ENCODE data around the gene R3HDM2.

DNA sequence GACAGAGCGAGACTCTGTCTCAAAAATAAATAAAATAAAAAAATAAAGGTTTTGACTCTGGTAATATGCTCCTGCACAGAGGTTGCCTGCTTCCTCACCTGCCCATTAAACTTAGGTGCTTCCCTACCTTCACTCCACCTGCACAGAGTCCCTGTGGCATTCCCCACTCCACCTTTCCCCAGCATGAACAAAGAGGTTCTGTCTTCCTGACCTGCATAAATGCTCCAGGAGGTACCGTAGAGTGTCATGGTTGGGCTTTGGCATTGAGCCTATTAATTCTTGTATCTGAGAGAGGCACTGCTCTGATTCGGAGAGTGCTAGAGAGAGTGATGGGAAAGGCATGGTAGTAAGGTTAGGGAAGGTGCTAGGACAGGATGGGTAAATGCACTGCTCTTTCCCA, 42.5 kb upstream of the R3HDM2 start:
- TF ChIP-seq, protein P1, sequence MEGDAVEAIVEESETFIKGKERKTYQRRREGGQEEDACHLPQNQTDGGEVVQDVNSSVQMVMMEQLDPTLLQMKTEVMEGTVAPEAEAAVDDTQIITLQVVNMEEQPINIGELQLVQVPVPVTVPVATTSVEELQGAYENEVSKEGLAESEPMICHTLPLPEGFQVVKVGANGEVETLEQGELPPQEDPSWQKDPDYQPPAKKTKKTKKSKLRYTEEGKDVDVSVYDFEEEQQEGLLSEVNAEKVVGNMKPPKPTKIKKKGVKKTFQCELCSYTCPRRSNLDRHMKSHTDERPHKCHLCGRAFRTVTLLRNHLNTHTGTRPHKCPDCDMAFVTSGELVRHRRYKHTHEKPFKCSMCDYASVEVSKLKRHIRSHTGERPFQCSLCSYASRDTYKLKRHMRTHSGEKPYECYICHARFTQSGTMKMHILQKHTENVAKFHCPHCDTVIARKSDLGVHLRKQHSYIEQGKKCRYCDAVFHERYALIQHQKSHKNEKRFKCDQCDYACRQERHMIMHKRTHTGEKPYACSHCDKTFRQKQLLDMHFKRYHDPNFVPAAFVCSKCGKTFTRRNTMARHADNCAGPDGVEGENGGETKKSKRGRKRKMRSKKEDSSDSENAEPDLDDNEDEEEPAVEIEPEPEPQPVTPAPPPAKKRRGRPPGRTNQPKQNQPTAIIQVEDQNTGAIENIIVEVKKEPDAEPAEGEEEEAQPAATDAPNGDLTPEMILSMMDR (IDR thresholded peaks at IDR 0.05) = no peak
- no peak for TF ChIP-seq EZH2 (IDR thresholded peaks at IDR 0.05; ENCODE audit: borderline replicate concordance, insufficient read depth, low read depth, low read length, poor library complexity, severe bottlenecking)

All from B cell (primary cell).